B cell (primary cell): ENCODE measurements around the gene TFF3. TPM values are rescaled to one million over a fixed set of nuclear protein-coding genes. Genes with fewer than 3 reads are reported as not detected.
A peak's percentile ranks its signal among the peaks of the same experiment; 100 is the strongest.

Experiments
- ATAC-seq: fragments of 200-7000 bp; cut with Tn5 transposase; one replicate; pipeline ENCODE4 v1.10.0; 2021; ENCODE audit warnings: low read depth, mild to moderate bottlenecking, moderate number of reproducible peaks, moderate library complexity
- CTCF ChIA-PET: fragments of 350-600 bp; sonication (Branson Sonifier 250); formaldehyde crosslinking; loops from one replicate; lab custom pipeline; 2021; ENCODE audit warnings: antibody characterized with exemption, inconsistent platforms; lab: Charles Lee
- POLR2A ChIA-PET: fragments of 350-600 bp; sonication (Branson Sonifier 250); formaldehyde crosslinking; loops from one replicate; lab custom pipeline; 2021; ENCODE audit warnings: antibody characterized with exemption; lab: Charles Lee
- DNase-seq: peaks from one replicate; pipeline ENCODE4 v3.0.0; 2013
- H2AFZ ChIP-seq: 2 replicates; pipeline ENCODE4 v1.6.1; 2012; ENCODE audit warnings: mild to moderate bottlenecking, low read depth, low read length; ENCODE audit not compliant: insufficient read depth, poor library complexity, severe bottlenecking
- H3K27ac ChIP-seq, 2 donors: 1 replicate in 1 of 2; 2 replicates in 1 of 2; pipeline ENCODE4 v1.5.1; 2012 to 2013; ENCODE audit warnings: low read length in 2 of 2, mild to moderate bottlenecking in 2 of 2, moderate library complexity in 1 of 2
- H3K27me3 ChIP-seq, 4 experiments: fragments of 200-600 bp in 1 of 4; sonication (generic) in 1 of 4; replicated peaks in 1 of 4; 1 replicate in 2 of 4; 2 replicates in 2 of 4; pipeline versions ENCODE4 v1.6.1 to v1.7.0; 2013 to 2016; ENCODE audit warnings: low read length in 3 of 4, mild to moderate bottlenecking in 2 of 4, mixed read lengths in 1 of 4, moderate library complexity in 1 of 4; ENCODE audit not compliant: insufficient read depth in 4 of 4, control insufficient read depth in 3 of 4; ENCODE audit errors: control extremely low read depth in 1 of 4
- H3K36me3 ChIP-seq, 2 experiments: replicated peaks in 1 of 2; 1 replicate in 1 of 2; 2 replicates in 1 of 2; pipeline versions ENCODE4 v1.6.1 to v1.7.1; 2013; ENCODE audit warnings: low read length in 1 of 2; ENCODE audit not compliant: insufficient read depth in 2 of 2, control insufficient read depth in 1 of 2; ENCODE audit errors: control extremely low read depth in 1 of 2, extremely low read depth in 1 of 2
- H3K4me1 ChIP-seq, 2 donors: fragments of 200-600 bp in 1 of 2; sonication (generic) in 1 of 2; 1 replicate in 1 of 2; 2 replicates in 1 of 2; pipeline versions ENCODE4 v1.5.1 to v1.6.1; 2013 to 2017; ENCODE audit warnings: low read length in 2 of 2; ENCODE audit not compliant: control insufficient read depth in 2 of 2, insufficient read depth in 2 of 2
- H3K4me2 ChIP-seq: replicated peaks from 2 replicates; pipeline ENCODE3; 2012; ENCODE audit warnings: mild to moderate bottlenecking, low read depth, low read length; ENCODE audit not compliant: poor library complexity, severe bottlenecking
- H3K4me3 ChIP-seq, 5 experiments: fragments of 200-600 bp in 1 of 5; sonication (generic) in 1 of 5; 1 replicate in 3 of 5; 2 replicates in 2 of 5; pipeline versions ENCODE4 v1.5.1 to v1.7.0; 2011 to 2016; ENCODE audit warnings: low read length in 4 of 5, mild to moderate bottlenecking in 4 of 5, low read depth in 2 of 5, control low read depth in 1 of 5, moderate library complexity in 1 of 5; ENCODE audit not compliant: insufficient read depth in 1 of 5; ENCODE audit errors: control extremely low read depth in 1 of 5, extremely low read depth in 1 of 5
- H3K79me2 ChIP-seq: fragments of 200-600 bp; sonication (generic); one replicate; pipeline ENCODE4 v1.6.0; 2016; ENCODE audit warnings: low read length; ENCODE audit not compliant: control insufficient read depth, insufficient read depth
- H3K9ac ChIP-seq: fragments of 200-600 bp; sonication (generic); 2 replicates; pipeline ENCODE4 v1.6.1; 2017; ENCODE audit warnings: mild to moderate bottlenecking, low read length, moderate library complexity
- H3K9me3 ChIP-seq, 3 donors: one replicate each; pipeline versions ENCODE4 v1.6.1 to v1.7.1; 2013; ENCODE audit warnings: low read length in 2 of 3; ENCODE audit not compliant: control insufficient read depth in 2 of 3, insufficient read depth in 1 of 3; ENCODE audit errors: control extremely low read depth in 1 of 3
- H4K20me1 ChIP-seq: 2 replicates; pipeline ENCODE4 v1.6.0; 2012; ENCODE audit warnings: mild to moderate bottlenecking, low read length; ENCODE audit not compliant: insufficient read depth, control insufficient read depth, poor library complexity, severe bottlenecking
- H3K27ac Mint-ChIP-seq: one replicate; pipeline ENCODE4 v1.8.0; 2021; ENCODE audit warnings: mixed read lengths
- H3K27me3 Mint-ChIP-seq: one replicate; pipeline ENCODE4 v1.8.0; 2021; ENCODE audit warnings: mixed read lengths
- H3K4me1 Mint-ChIP-seq: one replicate; pipeline ENCODE4 v1.8.0; 2021; ENCODE audit warnings: mixed read lengths
- H3K4me3 Mint-ChIP-seq: one replicate; pipeline ENCODE4 v1.8.0; 2021; ENCODE audit warnings: mixed read lengths
- H3K9me3 Mint-ChIP-seq: one replicate; pipeline ENCODE4 v1.8.0; 2022; ENCODE audit warnings: mixed read lengths; ENCODE audit not compliant: insufficient read depth
- EZH2 ChIP-seq: IDR thresholded peaks from 2 replicates; pipeline ENCODE4 v1.6.1; 2012; ENCODE audit warnings: borderline replicate concordance, low read depth, mild to moderate bottlenecking, moderate library complexity, low read length; ENCODE audit not compliant: insufficient read depth, poor library complexity, severe bottlenecking
- WGBS: methylation state at CpG from one replicate; pipeline ENCODE4 v1.1.5; 2013; ENCODE audit warnings: missing lambda C conversion rate; ENCODE audit not compliant: insufficient coverage; 5-methylcytosine and 5-hydroxymethylcytosine counted together
- intact Hi-C: fragments of 100-400 bp; cut with micrococcal nuclease; formaldehyde crosslinking; loops from one replicate; pipeline ENCODE4 v1.10.0; 2022
- polyA plus RNA-seq: library from polyadenylated mRNA; depleted of rRNA; stranded (reverse); fragments of >200 nt; gene quantifications from 2 replicates; pipeline ENCODE4 v1.2.3, GENCODE V29; 2012
- total RNA-seq, 2 donors: library from RNA; stranded (reverse); fragments of 120-200 nt in 1 of 2; gene quantifications; 1 replicate in 1 of 2; 2 replicates in 1 of 2; pipeline versions ENCODE4 v1.2.3 to v1.2.4, GENCODE V29; 2013 to 2022
- TF ChIP-seq, protein P1 (sequence below): fragments of 200-600 bp; IDR thresholded peaks from one replicate; pipeline ENCODE4 v1.8.0; 2022; ENCODE audit warnings: antibody characterized with exemption, mild to moderate bottlenecking

TFF3 gene
- total and polyA plus RNA-seq, 2 donors (not counting 1 experiment from before 2014, with no cell fraction given) = not detected

DNA sequence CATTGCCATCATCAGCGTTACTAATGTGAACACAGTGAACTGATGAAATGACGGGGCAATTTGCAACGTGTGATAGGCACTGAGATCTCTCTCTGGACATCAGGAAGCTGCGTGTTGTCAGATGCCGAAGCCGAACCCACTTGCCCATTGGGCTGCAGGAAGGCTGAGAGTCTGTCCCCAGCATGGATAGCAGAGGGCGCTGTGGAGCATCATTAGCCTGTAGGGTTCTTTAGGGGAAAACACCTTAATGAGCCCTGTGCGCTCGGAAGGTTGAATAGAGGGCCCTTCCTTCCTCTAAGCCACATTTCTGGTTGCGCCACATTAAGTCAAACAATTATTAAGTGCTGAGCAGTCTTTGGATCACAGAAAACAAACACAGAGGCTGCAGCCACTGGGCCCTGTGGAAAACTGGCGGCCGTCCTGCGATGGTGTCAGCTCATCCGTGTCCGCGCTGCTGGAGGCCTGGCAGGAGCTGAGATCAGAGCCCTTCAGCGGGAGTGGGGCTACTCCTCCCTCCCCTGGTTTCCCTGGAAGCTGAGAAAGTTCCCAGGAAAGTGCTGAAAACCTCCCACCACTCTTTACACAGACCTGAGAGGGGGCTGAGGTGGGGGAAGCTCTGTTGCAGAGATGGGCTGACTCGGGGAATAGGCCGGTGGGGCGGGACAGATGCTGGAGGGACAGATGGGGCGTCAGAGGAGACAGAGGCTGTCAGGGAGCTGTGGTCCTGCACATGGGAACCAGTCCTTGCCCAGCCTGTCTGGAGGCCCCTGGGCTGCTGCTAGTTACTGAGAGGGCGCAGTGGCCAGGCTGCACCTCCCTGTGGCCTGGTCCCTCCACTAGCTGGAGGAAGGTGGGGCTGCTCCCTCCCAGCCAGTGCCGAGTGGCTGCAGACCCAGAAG, 22.9 kb upstream of the TFF3 start:
- peak; percentile 84 for DNase-seq
- TF ChIP-seq EZH2 = no peak
- TF ChIP-seq, protein P1, sequence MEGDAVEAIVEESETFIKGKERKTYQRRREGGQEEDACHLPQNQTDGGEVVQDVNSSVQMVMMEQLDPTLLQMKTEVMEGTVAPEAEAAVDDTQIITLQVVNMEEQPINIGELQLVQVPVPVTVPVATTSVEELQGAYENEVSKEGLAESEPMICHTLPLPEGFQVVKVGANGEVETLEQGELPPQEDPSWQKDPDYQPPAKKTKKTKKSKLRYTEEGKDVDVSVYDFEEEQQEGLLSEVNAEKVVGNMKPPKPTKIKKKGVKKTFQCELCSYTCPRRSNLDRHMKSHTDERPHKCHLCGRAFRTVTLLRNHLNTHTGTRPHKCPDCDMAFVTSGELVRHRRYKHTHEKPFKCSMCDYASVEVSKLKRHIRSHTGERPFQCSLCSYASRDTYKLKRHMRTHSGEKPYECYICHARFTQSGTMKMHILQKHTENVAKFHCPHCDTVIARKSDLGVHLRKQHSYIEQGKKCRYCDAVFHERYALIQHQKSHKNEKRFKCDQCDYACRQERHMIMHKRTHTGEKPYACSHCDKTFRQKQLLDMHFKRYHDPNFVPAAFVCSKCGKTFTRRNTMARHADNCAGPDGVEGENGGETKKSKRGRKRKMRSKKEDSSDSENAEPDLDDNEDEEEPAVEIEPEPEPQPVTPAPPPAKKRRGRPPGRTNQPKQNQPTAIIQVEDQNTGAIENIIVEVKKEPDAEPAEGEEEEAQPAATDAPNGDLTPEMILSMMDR = peak; percentile 79
- Histone ChIP-seq H2AFZ (peak overlapping the region; percentile 1), H3K79me2 (no peaks in the 10 kb centered on the region), H3K4me3 (no peak overlapping the region), H3K4me2 (peak overlapping the region; percentile 23), H3K27ac (no peak overlapping the region), H3K36me3 (no peaks in the 10 kb centered on the region), H3K4me1 (peaks cover 7 to 8% of the 10 kb centered on the region in 2 donors), H4K20me1 (no peaks in the 10 kb centered on the region), H3K9ac (no peak overlapping the region), H3K27me3 (peaks cover 0 to 10% (median 6%) of the 10 kb centered on the region in 4 experiments), H3K9me3 (no peaks in the 10 kb centered on the region)
- Mint-ChIP-seq H3K27ac (peak overlapping the region; percentile 11), H3K4me1 (peaks cover 8% of the 10 kb centered on the region), H3K9me3 (no peaks in the 10 kb centered on the region), H3K27me3 (peaks cover 17% of the 10 kb centered on the region), H3K4me3 (no peak overlapping the region)
- intact Hi-C loops = loop anchor here (1.0 to 10.0 kb wide), 2 partner anchors 112 to 173 kb away; no protein-coding TSS in a partner anchor
- CTCF ChIA-PET = interaction anchor here (0.7 to 4.1 kb wide), 16 partner anchors 11 to 199 kb away, joined by 3 to 59 read pairs (median 4); no protein-coding TSS in a partner anchor
- peak; percentile 98 for ATAC-seq
- 61% methylated on average over 16 of the region's 23 CpGs for WGBS
- POLR2A ChIA-PET = interaction anchor here (1.1 kb wide), 1 partner anchor 176 kb away, joined by 3 read pairs; the partner anchor contains the start of gene SLC37A1
